HL-60 (cell line): Measurements from ENCODE around the gene MRPL21.

Experiments used
- DNase-seq, 2 experiments: peaks; one replicate each; pipeline ENCODE4 v3.0.0-alpha.2; 2010 to 2020; ENCODE audit warnings: low read depth in 1 of 2, low spot score in 1 of 2
- H3K27ac ChIP-seq: fragments of 250-450 bp; sonication (Bioruptor Pico); replicated peaks from 2 replicates; pipeline ENCODE4 v1.5.1; 2020; ENCODE audit warnings: mild to moderate bottlenecking, moderate library complexity
- H3K27me3 ChIP-seq: fragments of 250-450 bp; sonication (Bioruptor Pico); 2 replicates; pipeline ENCODE4 v1.5.1; 2021; ENCODE audit warnings: mild to moderate bottlenecking, moderate library complexity; ENCODE audit not compliant: insufficient read depth, poor library complexity, severe bottlenecking
- H3K4me3 ChIP-seq: replicated peaks from 2 replicates; pipeline ENCODE4 v1.5.1; 2011; ENCODE audit warnings: mild to moderate bottlenecking, control low read depth, low read length; ENCODE audit not compliant: insufficient read depth
- GABPA ChIP-seq: IDR thresholded peaks from 2 replicates; pipeline ENCODE4 v1.6.1; 2012; ENCODE audit warnings: low read depth
- POLR2AphosphoS5 ChIP-seq: IDR thresholded peaks from 2 replicates; pipeline ENCODE4 v1.6.1; 2012; ENCODE audit warnings: low read depth
- REST ChIP-seq: IDR thresholded peaks from 2 replicates; pipeline ENCODE4 v1.6.1; 2012; ENCODE audit warnings: low read depth; ENCODE audit not compliant: insufficient replicate concordance
- SPI1 ChIP-seq: IDR thresholded peaks from 2 replicates; pipeline ENCODE4 v1.6.1; 2012; ENCODE audit warnings: low read depth, mild to moderate bottlenecking, borderline replicate concordance
- TF ChIP-seq, protein P1 (sequence below): IDR thresholded peaks from one replicate; pipeline ENCODE4 v1.5.1; 2011; ENCODE audit warnings: low read length, control low read depth, inconsistent platforms; ENCODE audit not compliant: insufficient read depth

The MRPL21 gene

DNA sequence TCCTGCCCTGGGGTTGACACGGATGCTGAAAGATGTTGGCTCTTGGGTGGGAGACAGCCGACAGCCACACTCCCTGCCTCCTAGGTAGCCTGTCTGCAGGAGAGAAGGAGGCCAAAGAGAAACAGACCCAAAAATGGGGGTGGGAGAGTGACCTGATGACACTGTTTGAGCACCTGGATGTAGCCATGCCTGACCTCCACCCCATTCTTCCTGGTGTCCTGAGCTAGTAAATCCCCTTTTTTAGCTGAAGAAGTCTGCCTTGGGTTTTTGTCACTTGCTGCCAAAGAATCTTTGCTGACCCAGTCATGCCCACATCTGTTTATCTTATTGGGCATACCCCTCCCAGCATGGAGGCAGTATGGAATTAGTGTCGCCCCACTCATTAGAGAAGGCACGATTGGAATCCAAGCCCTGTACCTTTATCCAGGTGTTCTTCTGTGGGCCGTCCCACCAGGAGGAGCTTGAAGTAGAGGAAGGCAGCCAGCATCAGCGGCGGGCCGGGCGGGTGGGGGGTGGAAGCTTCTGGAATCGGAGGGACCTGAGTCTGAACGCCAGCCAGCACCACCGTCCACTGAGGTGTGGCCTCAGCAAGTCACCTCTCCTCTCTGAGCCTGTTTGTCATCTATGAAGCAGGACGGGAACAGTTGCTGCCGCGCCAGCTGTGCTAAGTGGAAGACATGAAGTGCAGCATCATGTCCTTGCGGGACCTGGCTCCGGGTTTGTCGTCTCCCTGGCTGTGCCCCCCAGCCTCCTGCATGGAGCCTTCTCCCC, 37.9 kb upstream of the MRPL21 start:
- Histone ChIP-seq H3K4me3 (no peak overlapping the region), H3K27ac (no peak overlapping the region; the same call in 1 of the 2 replicates), H3K27me3 (no peaks in the 10 kb centered on the region)
- no peak for DNase-seq
- no peak for TF ChIP-seq GABPA
- TF ChIP-seq, protein P1, sequence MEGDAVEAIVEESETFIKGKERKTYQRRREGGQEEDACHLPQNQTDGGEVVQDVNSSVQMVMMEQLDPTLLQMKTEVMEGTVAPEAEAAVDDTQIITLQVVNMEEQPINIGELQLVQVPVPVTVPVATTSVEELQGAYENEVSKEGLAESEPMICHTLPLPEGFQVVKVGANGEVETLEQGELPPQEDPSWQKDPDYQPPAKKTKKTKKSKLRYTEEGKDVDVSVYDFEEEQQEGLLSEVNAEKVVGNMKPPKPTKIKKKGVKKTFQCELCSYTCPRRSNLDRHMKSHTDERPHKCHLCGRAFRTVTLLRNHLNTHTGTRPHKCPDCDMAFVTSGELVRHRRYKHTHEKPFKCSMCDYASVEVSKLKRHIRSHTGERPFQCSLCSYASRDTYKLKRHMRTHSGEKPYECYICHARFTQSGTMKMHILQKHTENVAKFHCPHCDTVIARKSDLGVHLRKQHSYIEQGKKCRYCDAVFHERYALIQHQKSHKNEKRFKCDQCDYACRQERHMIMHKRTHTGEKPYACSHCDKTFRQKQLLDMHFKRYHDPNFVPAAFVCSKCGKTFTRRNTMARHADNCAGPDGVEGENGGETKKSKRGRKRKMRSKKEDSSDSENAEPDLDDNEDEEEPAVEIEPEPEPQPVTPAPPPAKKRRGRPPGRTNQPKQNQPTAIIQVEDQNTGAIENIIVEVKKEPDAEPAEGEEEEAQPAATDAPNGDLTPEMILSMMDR: no peak
- TF ChIP-seq REST: no peak
- no peak for TF ChIP-seq SPI1
- TF ChIP-seq POLR2AphosphoS5: no peak

DNA sequence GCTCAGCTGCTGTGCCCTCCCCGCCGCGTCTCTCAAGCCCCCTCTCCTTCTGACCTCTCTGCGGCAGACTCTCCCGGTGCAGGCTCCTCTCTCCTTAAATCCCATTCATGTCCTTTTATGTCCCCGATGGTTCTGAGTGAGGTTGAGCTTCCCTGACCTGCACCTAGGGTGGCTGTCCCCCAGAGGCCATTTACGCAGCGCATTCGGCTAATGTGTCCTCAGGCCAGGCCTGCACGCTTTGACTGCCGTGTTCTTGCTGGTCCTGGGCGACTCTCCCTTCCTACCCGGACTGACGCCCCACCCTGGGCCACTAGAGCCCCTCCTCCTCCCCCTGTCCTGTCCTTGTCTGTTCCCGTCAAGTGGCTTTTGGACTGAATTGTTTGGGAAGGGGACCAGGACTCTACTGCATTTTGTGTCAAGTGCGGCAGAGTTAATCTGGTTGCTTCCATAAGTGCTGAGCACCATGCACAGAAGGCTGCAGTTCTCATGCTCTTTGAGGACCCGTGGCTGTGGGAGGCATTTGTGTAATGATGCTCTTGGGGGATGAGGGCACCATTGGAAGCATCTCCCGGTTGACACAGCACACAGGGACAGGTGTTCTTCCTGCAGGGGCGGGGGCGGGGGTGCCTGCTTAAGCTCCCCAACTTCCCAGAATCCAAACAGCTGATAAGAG, 37.2 kb upstream of the MRPL21 start:
- no peaks in the 10 kb centered on the region for H3K27me3 ChIP-seq
- H3K27ac ChIP-seq: no peak overlapping the region
- TF ChIP-seq SPI1: no peak
- TF ChIP-seq POLR2AphosphoS5: no peak
- TF ChIP-seq, protein P1: no peak
- TF ChIP-seq REST: no peak
- no peak for TF ChIP-seq GABPA
- H3K4me3 ChIP-seq: no peak overlapping the region
- DNase-seq: no peak

- no peak for TF ChIP-seq GABPA
- TF ChIP-seq, protein P1: no peak
- peak; percentile 38 for TF ChIP-seq REST
- Histone ChIP-seq H3K4me3 (no peak overlapping the region), H3K27me3 (no peaks in the 10 kb centered on the region), H3K27ac (no peak overlapping the region)
- DNase-seq: no peak
Measured at GRCh38 chr11:68939583-68940555, 36.2 kb upstream of the MRPL21 start.
